NCI-H524 (cell line): ENCODE results near the gene RNU1-3.
A peak's percentile ranks its signal among the peaks of the same experiment; 100 is the strongest.
"Not testable (repeated sequence)": the region's sequence is repeated elsewhere in the genome, so short reads cannot be mapped to it uniquely, and the experiment has no call there.

ENCODE experiments used
- DNase-seq, 2 experiments: peaks; one replicate each; lab custom pipeline; 2025; lab: John Stamatoyannopoulos, UW

RNU1-3 gene

GRCh38 chr1:16656574-16656973, 10.2 kb downstream of the RNU1-3 start:
- DNase-seq: not testable (repeated sequence)

DNA sequence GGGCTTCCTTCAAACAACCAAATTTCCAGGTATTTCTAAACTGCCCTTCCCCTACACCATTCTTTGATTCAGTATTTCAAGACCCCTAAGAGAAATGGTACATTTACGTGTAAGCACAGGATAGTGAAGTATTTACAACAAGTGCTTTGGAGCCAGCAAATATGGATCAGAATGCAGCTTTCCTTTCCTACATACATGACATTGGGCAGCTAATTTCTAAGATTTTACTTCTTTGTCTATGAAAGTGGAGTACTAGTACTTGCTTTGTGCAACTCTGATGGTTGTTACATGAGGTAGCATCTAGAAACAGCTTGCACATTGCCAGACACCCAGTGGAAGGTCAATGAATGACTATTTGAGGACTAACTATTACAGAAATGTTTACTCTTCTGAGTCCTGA, 15.2 kb downstream of the RNU1-3 start:
- not testable (repeated sequence) for DNase-seq

GRCh38 chr1:16649960-16650359, 16.8 kb downstream of the RNU1-3 start:
- not testable (repeated sequence) for DNase-seq

- not testable (repeated sequence) for DNase-seq
Measured at GRCh38 chr1:16649390-16649789, 17.4 kb downstream of the RNU1-3 start.

DNA sequence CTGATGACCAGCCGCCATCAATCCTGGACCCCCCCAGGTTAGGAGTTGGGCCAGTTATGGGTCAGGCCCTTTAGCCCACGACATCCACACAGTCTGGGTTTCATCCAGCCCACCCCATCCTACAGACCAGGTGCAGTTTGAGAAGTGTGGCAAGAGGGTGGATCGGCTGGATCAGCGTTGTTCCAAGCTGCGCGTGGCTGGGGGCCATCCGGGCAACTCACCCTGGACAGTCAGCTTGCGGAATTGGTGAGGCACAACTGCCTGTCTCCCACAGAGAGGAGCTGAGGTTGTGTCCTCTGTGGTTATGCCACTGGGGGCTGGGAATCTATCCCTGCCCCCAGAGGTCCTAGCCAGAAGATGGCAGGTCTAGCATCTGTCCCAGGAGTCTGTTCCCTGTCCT, 18.0 kb downstream of the RNU1-3 start:
- not testable (repeated sequence) for DNase-seq

DNA sequence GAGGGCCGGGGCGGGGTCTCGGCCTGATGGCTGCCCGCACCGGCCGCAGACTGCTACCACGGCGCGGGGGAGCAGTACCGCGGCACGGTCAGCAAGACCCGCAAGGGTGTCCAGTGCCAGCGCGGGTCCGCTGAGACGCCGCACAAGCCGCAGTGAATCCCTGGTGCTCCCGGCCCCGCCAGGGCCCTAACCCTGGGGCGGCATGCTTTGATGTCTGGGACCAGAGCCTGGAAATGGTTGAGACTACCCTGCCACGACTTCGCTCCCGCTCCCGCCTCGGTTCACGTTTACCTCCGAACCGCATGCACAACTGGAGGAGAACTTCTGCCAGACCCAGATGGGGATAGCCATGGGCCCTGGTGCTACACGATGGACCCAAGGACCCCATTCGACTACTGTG, 18.5 kb downstream of the RNU1-3 start:
- not testable (repeated sequence) for DNase-seq

DNA sequence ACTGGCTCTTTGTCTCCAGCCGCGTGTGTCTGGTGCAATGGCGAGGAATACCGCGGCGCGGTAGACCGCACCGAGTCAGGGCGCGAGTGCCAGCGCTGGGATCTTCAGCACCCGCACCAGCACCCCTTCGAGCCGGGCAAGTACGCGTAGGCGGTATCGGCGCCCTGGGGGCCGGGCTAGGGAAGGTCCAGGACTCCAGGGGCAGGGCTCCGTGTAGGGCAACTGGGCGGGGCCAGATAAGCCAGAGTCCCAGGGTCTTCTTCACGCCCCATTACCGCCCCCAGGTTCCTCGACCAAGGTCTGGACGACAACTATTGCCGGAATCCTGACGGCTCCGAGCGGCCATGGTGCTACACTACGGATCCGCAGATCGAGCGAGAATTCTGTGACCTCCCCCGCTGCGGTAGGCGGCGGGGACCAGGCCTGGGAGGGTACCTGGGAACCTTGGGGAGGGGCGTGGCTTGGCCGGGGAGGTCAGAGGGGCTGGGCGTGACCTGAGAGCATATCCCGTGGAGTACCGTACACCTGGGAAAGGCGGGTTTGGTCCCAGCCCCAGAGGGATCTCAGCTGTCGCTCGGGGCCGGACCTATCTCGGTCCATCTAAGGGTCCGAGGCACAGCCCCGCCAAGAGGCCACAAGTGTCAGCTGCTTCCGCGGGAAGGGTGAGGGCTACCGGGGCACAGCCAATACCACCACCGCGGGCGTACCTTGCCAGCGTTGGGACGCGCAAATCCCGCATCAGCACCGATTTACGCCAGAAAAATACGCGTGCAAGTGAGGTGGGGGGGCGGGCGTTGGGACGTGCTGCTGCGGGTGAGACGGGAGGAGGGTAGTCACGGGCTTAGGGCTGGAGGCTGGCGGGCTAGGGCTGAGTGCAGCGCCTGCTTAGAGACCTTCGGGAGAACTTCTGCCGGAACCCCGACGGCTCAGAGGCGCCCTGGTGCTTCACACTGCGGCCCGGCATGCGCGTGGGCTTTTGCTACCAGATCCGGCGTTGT, 19.3 kb downstream of the RNU1-3 start:
- not testable (repeated sequence) for DNase-seq

GRCh38 chr1:16646716-16647115, 20.0 kb downstream of the RNU1-3 start:
- DNase-seq: not testable (repeated sequence)

DNA sequence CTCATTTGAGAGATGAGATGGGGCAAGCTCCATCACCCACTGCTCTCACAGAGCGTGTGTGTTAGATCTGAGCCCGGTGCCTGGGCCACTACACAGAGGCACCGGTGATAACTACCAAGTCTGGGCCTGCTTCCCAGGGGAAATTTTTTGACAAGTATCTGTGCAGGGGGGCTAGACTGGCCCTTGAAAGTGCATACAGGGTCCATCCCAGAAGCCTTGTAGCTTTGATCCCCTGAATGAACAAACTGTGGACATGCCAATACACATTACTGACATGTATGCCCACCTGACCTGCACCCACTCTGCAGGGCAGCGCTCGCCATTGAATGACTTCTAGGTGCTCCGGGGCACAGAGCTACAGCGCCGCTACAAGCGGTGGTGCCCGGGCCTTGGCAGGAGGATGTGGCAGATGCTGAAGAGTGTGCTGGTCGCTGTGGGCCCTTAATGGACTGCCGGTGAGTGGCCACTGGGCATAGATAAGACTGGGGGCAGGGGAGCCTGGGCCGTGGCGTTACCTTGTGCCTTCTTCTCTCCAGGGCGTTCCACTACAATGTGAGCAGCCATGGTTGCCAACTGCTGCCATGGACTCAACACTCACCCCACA, 20.6 kb downstream of the RNU1-3 start:
- DNase-seq: not testable (repeated sequence)

DNA sequence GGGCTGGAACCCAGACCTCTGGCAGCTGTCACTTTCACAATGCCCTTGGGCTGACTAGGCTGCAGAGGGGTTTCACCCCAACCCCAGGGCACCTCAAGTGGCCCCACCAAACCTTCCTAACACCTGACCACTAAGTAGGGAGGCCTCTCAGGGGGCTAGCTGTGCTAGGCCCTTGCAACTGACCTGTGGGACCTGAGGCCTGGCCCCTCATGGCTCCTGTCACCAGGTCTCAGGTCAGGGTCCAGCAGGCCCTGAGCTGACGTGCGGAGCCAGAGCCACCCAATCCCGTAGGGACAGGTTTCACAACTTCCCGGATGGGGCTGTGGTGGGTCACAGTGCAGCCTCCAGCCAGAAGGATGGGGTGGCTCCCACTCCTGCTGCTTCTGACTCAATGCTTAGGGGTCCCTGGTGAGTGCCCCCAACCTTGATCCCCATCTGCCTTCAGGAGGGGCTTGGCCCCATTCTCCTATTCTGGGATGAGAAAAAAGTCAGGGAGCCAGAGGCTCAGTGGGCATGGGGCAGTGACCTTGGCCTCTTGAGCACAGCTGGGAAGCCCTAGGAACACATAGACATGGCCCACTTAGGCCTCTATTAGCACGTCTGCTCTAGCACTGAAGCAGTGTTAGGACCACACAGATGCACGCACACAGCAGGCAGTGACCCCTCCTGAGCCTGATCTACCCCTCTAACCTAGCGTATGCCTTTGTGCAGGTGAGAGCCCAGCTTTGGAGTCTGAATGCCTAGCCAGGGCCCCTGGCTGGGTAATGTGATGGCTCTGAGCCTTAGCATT, 21.3 kb downstream of the RNU1-3 start:
- DNase-seq: not testable (repeated sequence)

GRCh38 chr1:16644482-16645270, 22.1 kb downstream of the RNU1-3 start:
- peak; percentile 85 to 97 for DNase-seq

GRCh38 chr1:16644193-16644481, 22.6 kb downstream of the RNU1-3 start:
- peak in 1 of 2 experiments; percentile 70 for DNase-seq

DNA sequence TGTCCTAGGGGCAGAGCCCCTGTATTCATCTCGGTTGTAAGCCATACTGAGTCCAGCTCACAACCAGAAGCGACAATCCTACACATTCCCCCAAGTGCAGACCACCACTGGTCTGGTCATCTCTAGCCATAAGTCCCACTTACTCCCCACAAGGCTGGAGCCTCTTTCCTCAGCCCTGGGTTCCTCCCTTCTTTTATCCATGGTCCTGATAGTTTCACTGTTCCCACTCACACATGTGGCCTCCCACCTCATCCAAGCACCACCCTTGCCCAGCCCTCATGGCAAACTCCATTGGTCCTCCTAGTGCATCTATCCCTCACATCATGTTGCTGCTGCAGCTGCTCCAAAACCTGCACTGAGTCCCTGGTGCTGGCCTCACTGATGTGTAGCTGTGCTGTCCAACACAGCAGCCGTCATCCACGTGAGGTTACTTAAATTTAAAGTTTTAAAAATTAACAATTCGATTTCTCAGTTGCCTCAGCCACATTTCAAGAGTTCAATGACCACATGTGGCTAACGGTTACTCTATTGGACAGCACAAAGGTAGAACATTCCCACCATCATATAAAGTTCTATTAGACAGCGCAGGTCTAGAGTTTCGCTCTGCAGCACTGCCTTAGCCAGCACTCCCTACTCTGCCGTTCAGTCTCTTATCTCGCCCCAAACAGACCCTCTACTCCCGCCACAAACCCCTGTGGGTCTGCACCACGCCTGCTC, 23.1 kb downstream of the RNU1-3 start:
- DNase-seq: not testable (repeated sequence)

GRCh38 chr1:16643001-16643411, 23.7 kb downstream of the RNU1-3 start:
- not testable (repeated sequence) for DNase-seq

- DNase-seq: not testable (repeated sequence)
Measured at GRCh38 chr1:16642025-16642966, 24.5 kb downstream of the RNU1-3 start.

- not testable (repeated sequence) for DNase-seq
Measured at GRCh38 chr1:16641159-16641975, 25.4 kb downstream of the RNU1-3 start.

DNA sequence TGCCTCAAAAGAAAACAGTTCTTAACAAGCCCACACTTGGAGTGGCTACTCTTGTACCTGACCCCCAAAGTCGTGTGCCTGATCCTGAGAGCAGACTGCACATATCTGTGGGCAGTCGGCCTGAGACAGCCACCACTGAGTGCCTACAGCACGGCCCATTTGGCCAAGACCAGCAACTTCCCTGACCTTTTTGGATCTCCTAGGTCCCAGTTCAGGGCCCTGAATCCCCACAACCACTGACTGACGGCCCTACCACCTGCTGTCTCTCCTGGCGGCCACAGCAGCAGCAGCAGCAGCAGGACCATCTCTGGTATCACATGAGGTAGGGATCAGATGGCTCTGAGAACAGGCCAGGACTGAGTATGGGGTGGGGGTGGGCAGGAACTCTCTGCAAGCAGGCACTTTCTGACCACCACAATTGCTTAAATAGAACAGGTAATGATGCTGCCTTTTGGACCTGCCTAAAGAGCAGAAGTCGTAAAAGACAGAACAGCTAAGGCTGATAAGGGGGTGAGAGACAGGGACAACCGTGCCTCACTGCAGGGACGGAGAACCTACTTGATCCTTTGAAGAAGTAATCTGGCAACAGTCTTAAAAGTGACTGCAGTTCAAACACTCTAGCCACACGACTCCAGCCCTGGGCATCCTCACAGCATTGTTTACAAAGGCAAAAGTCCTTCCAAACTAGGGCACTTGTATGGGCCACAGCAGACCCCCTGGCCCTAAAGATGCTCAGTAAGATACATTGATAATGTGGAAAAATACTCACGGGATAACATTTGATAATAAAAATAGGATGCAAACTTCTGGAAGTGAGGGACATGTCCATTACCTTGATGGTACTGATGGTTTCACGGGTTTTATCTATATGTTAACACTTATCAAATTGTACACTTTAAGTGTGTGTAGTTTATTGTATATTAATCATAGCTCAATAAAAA, 27.4 kb downstream of the RNU1-3 start:
- DNase-seq: peak in 1 of 2 experiments; percentile 41
